OCI-LY7 (cell line): Measurements from ENCODE around the gene CRHR1. TPM values are rescaled to one million over a fixed set of nuclear protein-coding genes. Genes with fewer than 3 reads are reported as not detected.

Source experiments
- BruUV-seq: library from RNA; stranded (reverse); fragments of 400-500 nt; replicated peaks from 2 replicates; lab custom pipeline; 2021; lab: Mats Ljungman, UMichigan
- CTCF ChIA-PET: fragments of 300-600 bp; sonication (Branson Sonifier 250); formaldehyde crosslinking; loops from one replicate; lab custom pipeline; 2022; ENCODE audit warnings: antibody characterized with exemption; ENCODE audit not compliant: unreplicated experiment; lab: Charles Lee
- POLR2A ChIA-PET: fragments of 300-600 bp; sonication (Branson Sonifier 250); formaldehyde crosslinking; loops from one replicate; lab custom pipeline; 2022; ENCODE audit warnings: antibody characterized with exemption; lab: Charles Lee
- DNase-seq: peaks from one replicate; pipeline ENCODE4 v3.0.0-alpha.2; 2015; ENCODE audit warnings: low spot score
- H2AFZ ChIP-seq: fragments of 200-600 bp; sonication (generic), shearing (Covaris generic); 2 replicates; pipeline ENCODE4 v1.6.1; 2014; ENCODE audit warnings: mild to moderate bottlenecking, antibody characterized with exemption, low read length, moderate library complexity
- H3K27ac ChIP-seq: fragments of 200-600 bp; sonication (generic); 2 replicates; pipeline ENCODE4 v1.5.1; 2014; ENCODE audit warnings: mixed run types, low read depth, mild to moderate bottlenecking, moderate library complexity, low read length, inconsistent platforms; ENCODE audit not compliant: poor library complexity, severe bottlenecking
- H3K36me3 ChIP-seq: fragments of 200-600 bp; sonication (generic); 2 replicates; pipeline ENCODE4 v1.6.1; 2014; ENCODE audit warnings: mild to moderate bottlenecking, antibody characterized with exemption, low read length, moderate library complexity, mixed read lengths; ENCODE audit not compliant: insufficient read depth
- H3K4me1 ChIP-seq: fragments of 200-600 bp; sonication (generic); 2 replicates; pipeline ENCODE4 v1.5.1; 2014; ENCODE audit warnings: mild to moderate bottlenecking, low read length; ENCODE audit not compliant: insufficient read depth, poor library complexity, severe bottlenecking
- H3K4me2 ChIP-seq: fragments of 200-600 bp; sonication (generic); 2 replicates; pipeline ENCODE4 v1.6.1; 2014; ENCODE audit warnings: mild to moderate bottlenecking, low read length
- H3K4me3 ChIP-seq: fragments of 200-600 bp; sonication (generic); 2 replicates; pipeline ENCODE4 v1.5.1; 2014; ENCODE audit warnings: mild to moderate bottlenecking, low read depth, low read length; ENCODE audit not compliant: poor library complexity, severe bottlenecking
- H3K79me2 ChIP-seq: fragments of 200-600 bp; sonication (generic); 2 replicates; pipeline ENCODE4 v1.6.1; 2016; ENCODE audit warnings: low read depth, mild to moderate bottlenecking, low read length, moderate library complexity, mixed read lengths; ENCODE audit not compliant: insufficient read depth
- H3K9me2 ChIP-seq: fragments of 200-600 bp; sonication (generic); 2 replicates; pipeline ENCODE4 v1.6.1; 2016; ENCODE audit warnings: mild to moderate bottlenecking, low read length, mixed read lengths; ENCODE audit not compliant: insufficient read depth
- H3K9me3 ChIP-seq: fragments of 200-600 bp; sonication (generic); 2 replicates; pipeline ENCODE4 v1.6.1; 2014; ENCODE audit warnings: mild to moderate bottlenecking, mixed run types, low read length, mixed read lengths
- H4K20me1 ChIP-seq: fragments of 200-600 bp; sonication (generic); 2 replicates; pipeline ENCODE4 v1.6.1; 2014; ENCODE audit warnings: mild to moderate bottlenecking, antibody characterized with exemption, low read length, moderate library complexity, mixed read lengths; ENCODE audit not compliant: insufficient read depth
- CTCF ChIP-seq: fragments of 200-600 bp; sonication (generic); conservative IDR thresholded peaks from 2 replicates; pipeline ENCODE4 v1.5.1; 2014; ENCODE audit warnings: mild to moderate bottlenecking, antibody characterized with exemption, low read length, moderate library complexity, mixed read lengths
- EZH2phosphoT487 ChIP-seq: fragments of 200-600 bp; sonication (generic); IDR thresholded peaks from 2 replicates; pipeline ENCODE4 v1.6.1; 2018; ENCODE audit warnings: low read depth, borderline replicate concordance, mild to moderate bottlenecking, mixed run types, antibody characterized with exemption, low read length, moderate library complexity, mixed read lengths
- intact Hi-C: fragments of 100-400 bp; cut with micrococcal nuclease; formaldehyde crosslinking; loops from one replicate; pipeline ENCODE4 v1.10.0; 2022; ENCODE audit not compliant: unreplicated experiment
- total RNA-seq, 2 experiments: library from RNA; depleted of rRNA in 1 of 2; stranded (reverse); fragments of >200 nt in 1 of 2; shearing (Covaris generic) in 1 of 2; gene quantifications; 2 replicates each; pipeline ENCODE4 v1.2.3, GENCODE V29; 2014 to 2022

Gene CRHR1
- total RNA-seq, 2 experiments from 2014 or later: not detected

GRCh38 chr17:45863857-45864654 is 79.9 kb downstream of the CRHR1 start:
- no peak for DNase-seq
- Histone ChIP-seq H2AFZ (no peak overlapping the region), H3K79me2 (no peaks in the 10 kb centered on the region), H3K36me3 (no peaks in the 10 kb centered on the region), H3K9me2 (no peaks in the 10 kb centered on the region), H3K4me3 (no peak overlapping the region), H3K9me3 (no peaks in the 10 kb centered on the region), H3K4me2 (no peak overlapping the region), H3K27ac (no peak overlapping the region), H4K20me1 (no peaks in the 10 kb centered on the region), H3K4me1 (no peaks in the 10 kb centered on the region)
- ChIA-PET CTCF (no interaction called here), POLR2A (no interaction called here)
- intact Hi-C loops: no loop called here
- TF ChIP-seq EZH2phosphoT487 (no peak), CTCF (no peak)
- no TSS peak for BruUV-seq

- H3K4me1 ChIP-seq: no peaks in the 10 kb centered on the region
- no peaks in the 10 kb centered on the region for H3K9me3 ChIP-seq
- no peaks in the 10 kb centered on the region for H3K36me3 ChIP-seq
- H3K27ac ChIP-seq: no peak overlapping the region
- H4K20me1 ChIP-seq: no peaks in the 10 kb centered on the region
- intact Hi-C loops: no loop called here
- no peaks in the 10 kb centered on the region for H3K79me2 ChIP-seq
- CTCF ChIA-PET: no interaction called here
- POLR2A ChIA-PET: no interaction called here
- no peak for DNase-seq
- no TSS peak for BruUV-seq
- no peak overlapping the region for H3K4me2 ChIP-seq
- no peak overlapping the region for H3K4me3 ChIP-seq
- H3K9me2 ChIP-seq: no peaks in the 10 kb centered on the region
- TF ChIP-seq CTCF: no peak
- no peak for TF ChIP-seq EZH2phosphoT487
- H2AFZ ChIP-seq: no peak overlapping the region
Observed at GRCh38 chr17:45867171-45867570, 83.1 kb downstream of the CRHR1 start.

GRCh38 chr17:45867702-45868101 is 83.6 kb downstream of the CRHR1 start:
- Histone ChIP-seq H3K4me1 (no peaks in the 10 kb centered on the region), H4K20me1 (no peaks in the 10 kb centered on the region), H3K9me2 (no peaks in the 10 kb centered on the region), H3K79me2 (no peaks in the 10 kb centered on the region), H3K9me3 (no peaks in the 10 kb centered on the region), H3K36me3 (no peaks in the 10 kb centered on the region), H2AFZ (no peak overlapping the region), H3K4me3 (no peak overlapping the region), H3K27ac (no peak overlapping the region), H3K4me2 (no peak overlapping the region)
- TF ChIP-seq CTCF: no peak
- no peak for TF ChIP-seq EZH2phosphoT487
- DNase-seq: no peak
- intact Hi-C loops: no loop called here
- ChIA-PET CTCF (no interaction called here), POLR2A (no interaction called here)
- no TSS peak for BruUV-seq
